NK-92 (cell line): ENCODE measurements around the gene TRERF1.

Source experiments
- DNase-seq: peaks from one replicate; lab custom pipeline; 2025; ENCODE audit not compliant: unreplicated experiment; lab: John Stamatoyannopoulos, UW

TRERF1 gene

GRCh38 chr6:42257063-42257462, 194.7 kb downstream of the TRERF1 start:
- no peak for DNase-seq

- DNase-seq = no peak
Measured at GRCh38 chr6:42255050-42255449, 196.7 kb downstream of the TRERF1 start.

- no peak for DNase-seq
Measured at GRCh38 chr6:42254505-42254904, 197.2 kb downstream of the TRERF1 start.

- no peak for DNase-seq
Measured at GRCh38 chr6:42251911-42252637, 199.7 kb downstream of the TRERF1 start.

- no peak for DNase-seq
Measured at GRCh38 chr6:42251500-42251899, 200.2 kb downstream of the TRERF1 start.

- no peak for DNase-seq
Measured at GRCh38 chr6:42250274-42250931, 201.3 kb downstream of the TRERF1 start.

- no peak for DNase-seq
Measured at GRCh38 chr6:42249279-42249678, 202.4 kb downstream of the TRERF1 start.

GRCh38 chr6:42243046-42243445, 208.7 kb downstream of the TRERF1 start:
- DNase-seq = no peak

- DNase-seq = no peak
Measured at GRCh38 chr6:42241915-42242314, 209.8 kb downstream of the TRERF1 start.

GRCh38 chr6:42239736-42240375, 211.9 kb downstream of the TRERF1 start:
- DNase-seq = no peak

- DNase-seq = no peak
Measured at GRCh38 chr6:42239333-42239732, 212.4 kb downstream of the TRERF1 start.

- no peak for DNase-seq
Measured at GRCh38 chr6:42237857-42238256, 213.9 kb downstream of the TRERF1 start.

- DNase-seq = no peak
Measured at GRCh38 chr6:42236682-42237473, 214.8 kb downstream of the TRERF1 start.

- no peak for DNase-seq
Measured at GRCh38 chr6:42236030-42236429, 215.7 kb downstream of the TRERF1 start.

- no peak for DNase-seq
Measured at GRCh38 chr6:42232035-42232434, 219.7 kb downstream of the TRERF1 start.

- no peak for DNase-seq
Measured at GRCh38 chr6:42230345-42231321, 221.1 kb downstream of the TRERF1 start.

- DNase-seq = no peak
Measured at GRCh38 chr6:42229506-42230119, 222.1 kb downstream of the TRERF1 start.

- no peak for DNase-seq
Measured at GRCh38 chr6:42228305-42228704, 223.4 kb downstream of the TRERF1 start.

- no peak for DNase-seq
Measured at GRCh38 chr6:42227173-42227850, 224.4 kb downstream of the TRERF1 start.
